Caco-2 (cell line): Measurements from ENCODE around the gene TATDN2. TPM values are rescaled to one million over a fixed set of nuclear protein-coding genes. Genes with fewer than 3 reads are reported as not detected.

Experiments
- BruUV-seq: library from RNA; stranded (reverse); fragments of 400-500 nt; replicated peaks from 2 replicates; lab custom pipeline; 2021; lab: Mats Ljungman, UMichigan
- CTCF ChIA-PET: fragments of 300-600 bp; sonication (Branson Sonifier 250); formaldehyde crosslinking; loops from one replicate; lab custom pipeline; 2022; ENCODE audit warnings: antibody characterized with exemption; lab: Charles Lee
- POLR2A ChIA-PET: fragments of 300-600 bp; sonication (Branson Sonifier 250); formaldehyde crosslinking; loops from one replicate; lab custom pipeline; 2022; ENCODE audit warnings: antibody characterized with exemption; lab: Charles Lee
- DNase-seq, 2 experiments: peaks; one replicate each; pipeline versions ENCODE4 v3.0.0 to v3.0.0-alpha.2; 2020 to 2022
- H3K27me3 ChIP-seq: replicated peaks from 2 replicates; pipeline ENCODE4 v1.6.0; 2011; ENCODE audit warnings: low read length; ENCODE audit not compliant: control insufficient read depth, insufficient read depth
- H3K36me3 ChIP-seq: 2 replicates; pipeline ENCODE4 v1.5.1; 2011; ENCODE audit warnings: low read length; ENCODE audit not compliant: control insufficient read depth, insufficient read depth
- H3K4me1 ChIP-seq: fragments of 250-450 bp; sonication (Bioruptor Pico); 2 replicates; pipeline ENCODE4 v1.5.1; 2020; ENCODE audit warnings: mild to moderate bottlenecking
- H3K4me3 ChIP-seq: 2 replicates; pipeline ENCODE4 v1.5.1; 2011; ENCODE audit warnings: low read depth, mild to moderate bottlenecking, control low read depth, low read length
- H3K9me3 ChIP-seq: fragments of 250-450 bp; sonication (Bioruptor Pico); 2 replicates; pipeline ENCODE4 v1.5.1; 2020; ENCODE audit warnings: mild to moderate bottlenecking, moderate library complexity
- H3K27ac Mint-ChIP-seq: one replicate; pipeline ENCODE4 v1.8.0; 2022; ENCODE audit warnings: mixed read lengths; ENCODE audit not compliant: unreplicated experiment
- H3K27me3 Mint-ChIP-seq: one replicate; pipeline ENCODE4 v1.8.0; 2022; ENCODE audit warnings: mixed read lengths; ENCODE audit not compliant: insufficient read depth, unreplicated experiment
- H3K36me3 Mint-ChIP-seq: one replicate; pipeline ENCODE4 v1.8.0; 2022; ENCODE audit warnings: mild to moderate bottlenecking, mixed read lengths; ENCODE audit not compliant: insufficient read depth, unreplicated experiment
- H3K4me1 Mint-ChIP-seq: one replicate; pipeline ENCODE4 v1.8.0; 2022; ENCODE audit warnings: low read depth, mixed read lengths; ENCODE audit not compliant: unreplicated experiment
- H3K4me3 Mint-ChIP-seq: one replicate; pipeline ENCODE4 v1.8.0; 2022; ENCODE audit warnings: mild to moderate bottlenecking, moderate library complexity, mixed read lengths; ENCODE audit not compliant: unreplicated experiment
- H3K9me3 Mint-ChIP-seq: one replicate; pipeline ENCODE4 v1.8.0; 2022; ENCODE audit warnings: mixed read lengths; ENCODE audit not compliant: unreplicated experiment
- intact Hi-C: fragments of 100-400 bp; cut with micrococcal nuclease; formaldehyde crosslinking; loops from one replicate; pipeline ENCODE4 v1.10.0; 2022; ENCODE audit not compliant: unreplicated experiment
- total RNA-seq: library from RNA; stranded (reverse); gene quantifications from 2 replicates; pipeline ENCODE4 v1.2.3, GENCODE V29; 2022
- TF ChIP-seq, protein P1 (sequence below), 2 experiments: fragments of 200-600 bp in 1 of 2; IDR thresholded peaks; 1 replicate in 1 of 2; 2 replicates in 1 of 2; pipeline versions ENCODE4 v1.5.1 to v1.8.0; 2011 to 2022; ENCODE audit warnings: antibody characterized with exemption in 1 of 2, control low read depth in 1 of 2, inconsistent platforms in 1 of 2, low read depth in 1 of 2, low read length in 1 of 2, mild to moderate bottlenecking in 1 of 2, moderate library complexity in 1 of 2; ENCODE audit not compliant: insufficient read depth in 1 of 2, severe bottlenecking in 1 of 2, unreplicated experiment in 1 of 2

The TATDN2 gene
- total RNA-seq, 1 experiment from 2014 or later: 32.1 TPM

DNA sequence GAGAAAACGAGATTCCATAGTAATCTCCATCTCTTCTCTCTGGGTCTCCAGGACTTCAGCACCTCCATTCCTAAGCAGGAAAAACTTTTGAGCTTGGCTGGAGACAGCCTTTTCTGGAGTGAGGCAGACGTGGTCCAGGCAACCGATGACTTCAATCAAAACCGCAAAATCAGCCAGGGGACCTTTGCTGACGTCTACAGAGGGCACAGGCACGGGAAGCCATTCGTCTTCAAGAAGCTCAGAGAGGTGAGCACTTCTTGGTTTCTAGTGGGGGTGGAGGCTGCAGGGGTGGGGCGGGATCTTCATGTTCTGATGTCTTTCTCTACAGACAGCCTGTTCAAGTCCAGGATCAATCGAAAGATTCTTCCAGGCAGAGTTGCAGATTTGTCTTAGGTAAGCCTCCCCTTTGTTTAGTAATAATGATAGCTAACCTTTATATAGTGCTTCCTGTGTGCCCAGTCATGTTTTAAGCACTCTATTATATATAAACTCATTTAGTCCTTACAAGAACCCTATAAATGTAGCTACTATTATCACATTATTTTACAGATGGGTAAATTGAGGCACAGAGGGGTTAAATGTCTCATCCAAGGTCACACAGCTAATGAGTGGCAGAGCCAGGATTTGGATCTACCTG lies 35.0 kb upstream of the TATDN2 start:
- no peaks in the 10 kb centered on the region for H3K4me1 Mint-ChIP-seq

GRCh38 chr3:10215578-10216368 lies 32.5 kb upstream of the TATDN2 start:
- Mint-ChIP-seq H3K4me3 (no peak overlapping the region), H3K9me3 (peaks cover 24% of the 10 kb centered on the region), H3K27me3 (no peaks in the 10 kb centered on the region), H3K4me1 (peaks cover 4% of the 10 kb centered on the region), H3K36me3 (peaks cover 27% of the 10 kb centered on the region), H3K27ac (peak overlapping the region; percentile 33)
- intact Hi-C loops: no loop called here
- H3K9me3 ChIP-seq: no peaks in the 10 kb centered on the region
- ChIA-PET POLR2A (no interaction called here), CTCF (no interaction called here)
- BruUV-seq: no TSS peak
- H3K27me3 ChIP-seq: no peaks in the 10 kb centered on the region
- DNase-seq: no peak
- no peaks in the 10 kb centered on the region for H3K4me1 ChIP-seq
- H3K4me3 ChIP-seq: no peak overlapping the region
- TF ChIP-seq, protein P1, sequence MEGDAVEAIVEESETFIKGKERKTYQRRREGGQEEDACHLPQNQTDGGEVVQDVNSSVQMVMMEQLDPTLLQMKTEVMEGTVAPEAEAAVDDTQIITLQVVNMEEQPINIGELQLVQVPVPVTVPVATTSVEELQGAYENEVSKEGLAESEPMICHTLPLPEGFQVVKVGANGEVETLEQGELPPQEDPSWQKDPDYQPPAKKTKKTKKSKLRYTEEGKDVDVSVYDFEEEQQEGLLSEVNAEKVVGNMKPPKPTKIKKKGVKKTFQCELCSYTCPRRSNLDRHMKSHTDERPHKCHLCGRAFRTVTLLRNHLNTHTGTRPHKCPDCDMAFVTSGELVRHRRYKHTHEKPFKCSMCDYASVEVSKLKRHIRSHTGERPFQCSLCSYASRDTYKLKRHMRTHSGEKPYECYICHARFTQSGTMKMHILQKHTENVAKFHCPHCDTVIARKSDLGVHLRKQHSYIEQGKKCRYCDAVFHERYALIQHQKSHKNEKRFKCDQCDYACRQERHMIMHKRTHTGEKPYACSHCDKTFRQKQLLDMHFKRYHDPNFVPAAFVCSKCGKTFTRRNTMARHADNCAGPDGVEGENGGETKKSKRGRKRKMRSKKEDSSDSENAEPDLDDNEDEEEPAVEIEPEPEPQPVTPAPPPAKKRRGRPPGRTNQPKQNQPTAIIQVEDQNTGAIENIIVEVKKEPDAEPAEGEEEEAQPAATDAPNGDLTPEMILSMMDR (IDR thresholded peaks at IDR 0.05; ENCODE audit: insufficient read depth in 1 of 2, low read depth in 1 of 2, low read length in 1 of 2, severe bottlenecking in 1 of 2, unreplicated experiment in 1 of 2): no peak
- H3K36me3 ChIP-seq: no peaks in the 10 kb centered on the region; the same call in 1 of the 2 replicates

More for the DNA sequence above, 35.0 kb upstream of the TATDN2 start:
- no peak overlapping the region for H3K4me3 ChIP-seq
- H3K27me3 ChIP-seq: no peaks in the 10 kb centered on the region
- H3K36me3 ChIP-seq: no peaks in the 10 kb centered on the region; the same call in 1 of the 2 replicates
- peaks cover 24% of the 10 kb centered on the region for H3K9me3 Mint-ChIP-seq
- TF ChIP-seq, protein P1 (IDR thresholded peaks at IDR 0.05; ENCODE audit: insufficient read depth in 1 of 2, low read depth in 1 of 2, low read length in 1 of 2, severe bottlenecking in 1 of 2, unreplicated experiment in 1 of 2): no peak
- peaks cover 19% of the 10 kb centered on the region for H3K36me3 Mint-ChIP-seq
- no peaks in the 10 kb centered on the region for H3K27me3 Mint-ChIP-seq
- ChIA-PET POLR2A (no interaction called here), CTCF (interaction anchor here (0.6 to 0.7 kb wide), 2 partner anchors 9 to 281 kb away, joined by 3 to 5 read pairs; no protein-coding TSS in a partner anchor)
- H3K4me3 Mint-ChIP-seq: no peak overlapping the region
- H3K9me3 ChIP-seq: no peaks in the 10 kb centered on the region
- H3K4me1 ChIP-seq: no peaks in the 10 kb centered on the region
- DNase-seq: no peak
- BruUV-seq: no TSS peak
- no peak overlapping the region for H3K27ac Mint-ChIP-seq
- intact Hi-C loops: no loop called here

GRCh38 chr3:10217359-10217758 lies 30.9 kb upstream of the TATDN2 start:
- H3K4me3 Mint-ChIP-seq: no peak overlapping the region
- Histone ChIP-seq H3K9me3 (no peaks in the 10 kb centered on the region), H3K4me3 (no peak overlapping the region), H3K27me3 (no peaks in the 10 kb centered on the region), H3K36me3 (no peaks in the 10 kb centered on the region; the same call in 1 of the 2 replicates), H3K4me1 (no peaks in the 10 kb centered on the region)
- peaks cover 4% of the 10 kb centered on the region for H3K4me1 Mint-ChIP-seq
- no TSS peak for BruUV-seq
- CTCF ChIA-PET: no interaction called here
- TF ChIP-seq, protein P1 (IDR thresholded peaks at IDR 0.05; ENCODE audit: insufficient read depth in 1 of 2, low read depth in 1 of 2, low read length in 1 of 2, severe bottlenecking in 1 of 2, unreplicated experiment in 1 of 2): no peak
- no peak for DNase-seq
- no peak overlapping the region for H3K27ac Mint-ChIP-seq
- peaks cover 24% of the 10 kb centered on the region for H3K36me3 Mint-ChIP-seq
- POLR2A ChIA-PET: no interaction called here
- intact Hi-C loops: no loop called here
- H3K27me3 Mint-ChIP-seq: no peaks in the 10 kb centered on the region
- peaks cover 24% of the 10 kb centered on the region for H3K9me3 Mint-ChIP-seq
